ENCODE results near the gene NALCN. TPM values are rescaled to one million over a fixed set of nuclear protein-coding genes. Genes with fewer than 3 reads are reported as not detected.

NALCN gene
- total and polyA plus RNA-seq, 2 donors (not counting 1 experiment from before 2014, with no cell fraction given): not detected

DNA sequence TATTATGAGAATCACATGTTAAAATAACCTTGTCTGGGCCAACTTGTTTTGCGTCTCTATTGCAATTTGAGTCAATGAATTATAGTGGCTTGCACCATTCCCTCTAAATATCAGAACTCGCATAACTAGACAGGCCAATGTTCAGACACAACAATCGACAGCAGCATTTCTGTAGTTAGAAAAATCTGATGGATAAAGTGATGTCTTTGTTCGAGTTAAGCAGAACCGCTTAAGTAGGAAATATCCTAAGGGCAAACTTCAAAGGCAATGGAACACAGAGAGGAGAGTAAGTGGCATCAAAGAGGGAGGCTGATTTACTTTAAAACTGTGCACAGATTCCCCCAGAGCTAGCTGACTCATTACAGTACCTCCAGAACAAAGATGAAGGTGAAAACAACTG is 333.9 kb downstream of the NALCN start:
- ChIA-PET CTCF (no interaction called here), POLR2A (no interaction called here)
- no peak overlapping the region for H2AFZ ChIP-seq (ENCODE audit: insufficient read depth, low read depth, low read length, poor library complexity, severe bottlenecking)
- no peaks in the 10 kb centered on the region for H3K79me2 ChIP-seq (ENCODE audit: control insufficient read depth, insufficient read depth, low read length)
- H3K9ac ChIP-seq (ENCODE audit: low read length): no peak overlapping the region
- intact Hi-C loops (cut with micrococcal nuclease): no loop called here
- H4K20me1 ChIP-seq (ENCODE audit: control insufficient read depth, insufficient read depth, low read length, poor library complexity, severe bottlenecking): no peaks in the 10 kb centered on the region
- Mint-ChIP-seq H3K4me1 (no peaks in the 10 kb centered on the region), H3K9me3 (ENCODE audit: insufficient read depth) (no peaks in the 10 kb centered on the region), H3K4me3 (no peak overlapping the region), H3K27ac (no peak overlapping the region), H3K27me3 (no peaks in the 10 kb centered on the region)
- H3K9me3 ChIP-seq (ENCODE audit: control extremely low read depth in 1 of 3, control insufficient read depth in 2 of 3, insufficient read depth in 1 of 3, low read length in 2 of 3): peaks cover 0 to 8% (median 0%) of the 10 kb centered on the region in 3 donors
- no peak overlapping the region for H3K27ac ChIP-seq (ENCODE audit: low read length in 2 of 2)
- TF ChIP-seq EZH2 (IDR thresholded peaks at IDR 0.05; ENCODE audit: borderline replicate concordance, insufficient read depth, low read depth, low read length, poor library complexity, severe bottlenecking): no peak
- TF ChIP-seq, protein P1, sequence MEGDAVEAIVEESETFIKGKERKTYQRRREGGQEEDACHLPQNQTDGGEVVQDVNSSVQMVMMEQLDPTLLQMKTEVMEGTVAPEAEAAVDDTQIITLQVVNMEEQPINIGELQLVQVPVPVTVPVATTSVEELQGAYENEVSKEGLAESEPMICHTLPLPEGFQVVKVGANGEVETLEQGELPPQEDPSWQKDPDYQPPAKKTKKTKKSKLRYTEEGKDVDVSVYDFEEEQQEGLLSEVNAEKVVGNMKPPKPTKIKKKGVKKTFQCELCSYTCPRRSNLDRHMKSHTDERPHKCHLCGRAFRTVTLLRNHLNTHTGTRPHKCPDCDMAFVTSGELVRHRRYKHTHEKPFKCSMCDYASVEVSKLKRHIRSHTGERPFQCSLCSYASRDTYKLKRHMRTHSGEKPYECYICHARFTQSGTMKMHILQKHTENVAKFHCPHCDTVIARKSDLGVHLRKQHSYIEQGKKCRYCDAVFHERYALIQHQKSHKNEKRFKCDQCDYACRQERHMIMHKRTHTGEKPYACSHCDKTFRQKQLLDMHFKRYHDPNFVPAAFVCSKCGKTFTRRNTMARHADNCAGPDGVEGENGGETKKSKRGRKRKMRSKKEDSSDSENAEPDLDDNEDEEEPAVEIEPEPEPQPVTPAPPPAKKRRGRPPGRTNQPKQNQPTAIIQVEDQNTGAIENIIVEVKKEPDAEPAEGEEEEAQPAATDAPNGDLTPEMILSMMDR (IDR thresholded peaks at IDR 0.05): no peak
- 91% methylated on average over 3 of the region's 5 CpGs for WGBS (ENCODE audit: insufficient coverage)
- DNase-seq (no peak), ATAC-seq (ENCODE audit: low read depth) (no peak)
- no peaks in the 10 kb centered on the region for H3K27me3 ChIP-seq (replicated peaks in 1 of 4; ENCODE audit: control extremely low read depth in 1 of 4, control insufficient read depth in 3 of 4, insufficient read depth in 4 of 4, low read length in 3 of 4)
- no peak overlapping the region for H3K4me3 ChIP-seq (ENCODE audit: control extremely low read depth in 1 of 5, extremely low read depth in 1 of 5, insufficient read depth in 1 of 5, low read depth in 2 of 5, low read length in 4 of 5)
- no peak overlapping the region for H3K4me2 ChIP-seq (replicated peaks; ENCODE audit: low read depth, low read length, poor library complexity, severe bottlenecking)
- no peaks in the 10 kb centered on the region for H3K4me1 ChIP-seq (ENCODE audit: control insufficient read depth in 2 of 2, insufficient read depth in 2 of 2, low read length in 2 of 2)
- no peaks in the 10 kb centered on the region for H3K36me3 ChIP-seq (replicated peaks in 1 of 2; ENCODE audit: control extremely low read depth in 1 of 2, control insufficient read depth in 1 of 2, extremely low read depth in 1 of 2, insufficient read depth in 2 of 2, low read length in 1 of 2)

GRCh38 chr13:101080616-101081015 is 335.7 kb downstream of the NALCN start:
- H3K9me3 Mint-ChIP-seq (ENCODE audit: insufficient read depth): no peaks in the 10 kb centered on the region
- Histone ChIP-seq H3K9ac (ENCODE audit: low read length) (no peak overlapping the region), H3K27me3 (replicated peaks in 1 of 4; ENCODE audit: control extremely low read depth in 1 of 4, control insufficient read depth in 3 of 4, insufficient read depth in 4 of 4, low read length in 3 of 4) (no peaks in the 10 kb centered on the region), H3K4me1 (ENCODE audit: control insufficient read depth in 2 of 2, insufficient read depth in 2 of 2, low read length in 2 of 2) (no peaks in the 10 kb centered on the region), H3K27ac (ENCODE audit: low read length in 2 of 2) (no peak overlapping the region), H3K79me2 (ENCODE audit: control insufficient read depth, insufficient read depth, low read length) (no peaks in the 10 kb centered on the region), H3K4me3 (ENCODE audit: control extremely low read depth in 1 of 5, extremely low read depth in 1 of 5, insufficient read depth in 1 of 5, low read depth in 2 of 5, low read length in 4 of 5) (no peak overlapping the region), H2AFZ (ENCODE audit: insufficient read depth, low read depth, low read length, poor library complexity, severe bottlenecking) (no peak overlapping the region), H3K36me3 (replicated peaks in 1 of 2; ENCODE audit: control extremely low read depth in 1 of 2, control insufficient read depth in 1 of 2, extremely low read depth in 1 of 2, insufficient read depth in 2 of 2, low read length in 1 of 2) (no peaks in the 10 kb centered on the region), H3K4me2 (replicated peaks; ENCODE audit: low read depth, low read length, poor library complexity, severe bottlenecking) (no peak overlapping the region), H3K9me3 (ENCODE audit: control extremely low read depth in 1 of 3, control insufficient read depth in 2 of 3, insufficient read depth in 1 of 3, low read length in 2 of 3) (peaks cover 0 to 8% (median 0%) of the 10 kb centered on the region in 3 donors), H4K20me1 (ENCODE audit: control insufficient read depth, insufficient read depth, low read length, poor library complexity, severe bottlenecking) (no peaks in the 10 kb centered on the region)
- ChIA-PET CTCF (no interaction called here), POLR2A (no interaction called here)
- DNase-seq (no peak), ATAC-seq (ENCODE audit: low read depth) (no peak)
- no peaks in the 10 kb centered on the region for H3K27me3 Mint-ChIP-seq
- no peak overlapping the region for H3K27ac Mint-ChIP-seq
- H3K4me3 Mint-ChIP-seq: no peak overlapping the region
- TF ChIP-seq, protein P1 (IDR thresholded peaks at IDR 0.05): no peak
- no peak for TF ChIP-seq EZH2 (IDR thresholded peaks at IDR 0.05; ENCODE audit: borderline replicate concordance, insufficient read depth, low read depth, low read length, poor library complexity, severe bottlenecking)
- intact Hi-C loops (cut with micrococcal nuclease): no loop called here
- no peaks in the 10 kb centered on the region for H3K4me1 Mint-ChIP-seq

All from B cell (primary cell).